ENCODE measurements around the gene KIAA1217.
"Not testable (repeated sequence)": the region's sequence is repeated elsewhere in the genome, so short reads cannot be mapped to it uniquely, and the experiment has no call there.

The KIAA1217 gene

GRCh38 chr10:24418532-24418931, 209.6 kb downstream of the KIAA1217 start:
- peak; percentile 3 for DNase-seq

GRCh38 chr10:24419066-24419465, 210.1 kb downstream of the KIAA1217 start:
- DNase-seq, result no peak

GRCh38 chr10:24425151-24425550, 216.2 kb downstream of the KIAA1217 start:
- no peak for DNase-seq

- no peak for DNase-seq
Observed at GRCh38 chr10:24427678-24428409, 218.9 kb downstream of the KIAA1217 start.

GRCh38 chr10:24428410-24428782, 219.5 kb downstream of the KIAA1217 start:
- no peak for DNase-seq

GRCh38 chr10:24430591-24430990, 221.7 kb downstream of the KIAA1217 start:
- DNase-seq, result no peak

GRCh38 chr10:24432478-24433416, 223.8 kb downstream of the KIAA1217 start:
- DNase-seq, result no peak

- no peak for DNase-seq
Observed at GRCh38 chr10:24433705-24434104, 224.8 kb downstream of the KIAA1217 start.

GRCh38 chr10:24434961-24435360, 226.0 kb downstream of the KIAA1217 start:
- DNase-seq, result no peak

- no peak for DNase-seq
Observed at GRCh38 chr10:24435374-24435773, 226.4 kb downstream of the KIAA1217 start.

GRCh38 chr10:24437302-24437701, 228.4 kb downstream of the KIAA1217 start:
- DNase-seq, result no peak

GRCh38 chr10:24438800-24439199, 229.9 kb downstream of the KIAA1217 start:
- no peak for DNase-seq

- no peak for DNase-seq
Observed at GRCh38 chr10:24439935-24440334, 231.0 kb downstream of the KIAA1217 start.

GRCh38 chr10:24440817-24441797, 232.2 kb downstream of the KIAA1217 start:
- no peak for DNase-seq

- DNase-seq, result no peak
Observed at GRCh38 chr10:24442234-24442633, 233.3 kb downstream of the KIAA1217 start.

GRCh38 chr10:24442641-24443174, 233.8 kb downstream of the KIAA1217 start:
- DNase-seq, result not testable (repeated sequence)

- no peak for DNase-seq
Observed at GRCh38 chr10:24444337-24444736, 235.4 kb downstream of the KIAA1217 start.

- not testable (repeated sequence) for DNase-seq
Observed at GRCh38 chr10:24445958-24446357, 237.0 kb downstream of the KIAA1217 start.

- peak; percentile 51 for DNase-seq
Observed at GRCh38 chr10:24446739-24447138, 237.8 kb downstream of the KIAA1217 start.

- no peak for DNase-seq
Observed at GRCh38 chr10:24448351-24448999, 239.5 kb downstream of the KIAA1217 start.

- DNase-seq, result no peak
Observed at GRCh38 chr10:24449321-24449740, 240.4 kb downstream of the KIAA1217 start.

- no peak for DNase-seq
Observed at GRCh38 chr10:24449769-24450310, 240.9 kb downstream of the KIAA1217 start.
